ENCODE data around the gene TGM1.

Gene TGM1

DNA sequence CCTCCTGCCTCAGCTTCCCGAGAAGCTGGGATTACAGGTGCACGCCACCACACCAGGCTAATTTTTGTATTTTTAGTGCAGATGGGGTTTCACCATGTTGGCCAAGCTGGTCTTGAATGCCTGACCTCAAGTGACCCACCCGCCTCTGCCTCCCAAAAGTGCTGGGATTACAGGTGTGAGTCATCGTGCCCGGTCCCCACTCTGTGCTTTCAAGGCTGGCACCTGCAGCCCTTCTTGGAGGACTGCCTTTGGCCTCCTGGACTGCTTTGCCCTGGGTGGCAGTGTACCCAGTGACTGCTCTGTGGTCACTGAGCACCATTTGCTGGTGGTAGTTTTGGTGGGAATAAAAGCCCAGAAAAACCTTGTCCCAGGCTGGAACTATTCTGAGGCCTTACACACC, 24.0 kb upstream of the TGM1 start:
- Histone ChIP-seq H2AK5ac (ENCODE audit: low read length) (no peak overlapping the region), H3K18ac (ENCODE audit: low read length) (no peak overlapping the region), H3K27ac (ENCODE audit: low read depth, low read length) (no peak overlapping the region), H4K91ac (ENCODE audit: low read depth, low read length) (no peak overlapping the region), H3K4me3 (ENCODE audit: low read depth, low read length) (no peak overlapping the region), H3K14ac (ENCODE audit: low read length) (no peak overlapping the region), H3K4me1 (ENCODE audit: control insufficient read depth in 1 of 2, insufficient read depth in 2 of 2, low read length in 2 of 2) (peaks cover 0 to 4% of the 10 kb centered on the region in 2 experiments), H3K27me3 (ENCODE audit: insufficient read depth, low read length) (no peaks in the 10 kb centered on the region), H3K4ac (ENCODE audit: low read depth, low read length) (no peak overlapping the region), H3K4me2 (ENCODE audit: low read length) (no peak overlapping the region), H3K23ac (ENCODE audit: low read length) (no peak overlapping the region), H2BK120ac (ENCODE audit: insufficient read depth, low read length, poor library complexity) (no peak overlapping the region), H4K8ac (ENCODE audit: low read depth, low read length) (no peak overlapping the region), H3K79me2 (ENCODE audit: control insufficient read depth, insufficient read depth, low read length, poor library complexity) (no peaks in the 10 kb centered on the region), H3K36me3 (ENCODE audit: control insufficient read depth in 1 of 2, insufficient read depth in 2 of 2, low read length in 2 of 2) (peaks cover 20 to 27% of the 10 kb centered on the region in 2 experiments), H2BK12ac (ENCODE audit: low read length) (no peak overlapping the region), H3K9ac (ENCODE audit: low read length) (no peak overlapping the region), H2AFZ (ENCODE audit: insufficient read depth, low read length, poor library complexity) (no peak overlapping the region), H2BK5ac (ENCODE audit: low read depth, low read length, poor library complexity) (no peak overlapping the region), H3K79me1 (ENCODE audit: low read length) (no peaks in the 10 kb centered on the region), H4K12ac (ENCODE audit: low read depth, low read length) (no peak overlapping the region), H3K9me3 (ENCODE audit: insufficient read depth, low read depth, low read length) (no peaks in the 10 kb centered on the region)
- no CpG with 5 or more reads among the region's 5 CpGs for WGBS (ENCODE audit: extremely low coverage, insufficient coverage, insufficient read length)
- no peak for DNase-seq

- H3K27me3 ChIP-seq (ENCODE audit: insufficient read depth, low read length), result no peaks in the 10 kb centered on the region
- peaks cover 0 to 4% of the 10 kb centered on the region in 2 experiments for H3K4me1 ChIP-seq (ENCODE audit: control insufficient read depth in 1 of 2, insufficient read depth in 2 of 2, low read length in 2 of 2)
- no peak overlapping the region for H3K4me2 ChIP-seq (ENCODE audit: low read length)
- H3K14ac ChIP-seq (ENCODE audit: low read length), result no peak overlapping the region
- no peak overlapping the region for H3K27ac ChIP-seq (ENCODE audit: low read depth, low read length)
- H3K18ac ChIP-seq (ENCODE audit: low read length), result no peak overlapping the region
- peaks cover 7 to 12% of the 10 kb centered on the region in 2 experiments for H3K36me3 ChIP-seq (ENCODE audit: control insufficient read depth in 1 of 2, insufficient read depth in 2 of 2, low read length in 2 of 2)
- H2BK12ac ChIP-seq (ENCODE audit: low read length), result no peak overlapping the region
- no peak overlapping the region for H2BK5ac ChIP-seq (ENCODE audit: low read depth, low read length, poor library complexity)
- H4K8ac ChIP-seq (ENCODE audit: low read depth, low read length), result no peak overlapping the region
- H2AFZ ChIP-seq (ENCODE audit: insufficient read depth, low read length, poor library complexity), result no peak overlapping the region
- H3K9me3 ChIP-seq (ENCODE audit: insufficient read depth, low read depth, low read length), result no peaks in the 10 kb centered on the region
- no peak overlapping the region for H3K9ac ChIP-seq (ENCODE audit: low read length)
- DNase-seq, result peak in 1 of 2 donors; percentile 50
- no peak overlapping the region for H2AK5ac ChIP-seq (ENCODE audit: low read length)
- WGBS (ENCODE audit: extremely low coverage, insufficient coverage, insufficient read length), result no CpG with 5 or more reads among the region's 4 CpGs
- H4K91ac ChIP-seq (ENCODE audit: low read depth, low read length), result no peak overlapping the region
- no peak overlapping the region for H4K12ac ChIP-seq (ENCODE audit: low read depth, low read length)
- no peak overlapping the region for H3K4ac ChIP-seq (ENCODE audit: low read depth, low read length)
- H3K23ac ChIP-seq (ENCODE audit: low read length), result no peak overlapping the region
- no peaks in the 10 kb centered on the region for H3K79me2 ChIP-seq (ENCODE audit: control insufficient read depth, insufficient read depth, low read length, poor library complexity)
- H2BK120ac ChIP-seq (ENCODE audit: insufficient read depth, low read length, poor library complexity), result no peak overlapping the region
- no peaks in the 10 kb centered on the region for H3K79me1 ChIP-seq (ENCODE audit: low read length)
- no peak overlapping the region for H3K4me3 ChIP-seq (ENCODE audit: low read depth, low read length)
These were observed 22.4 kb upstream of the TGM1 start for GRCh38 chr14:24285351-24285750.

GRCh38 chr14:24284501-24285035, 21.6 kb upstream of the TGM1 start:
- no peak overlapping the region for H3K27ac ChIP-seq (ENCODE audit: low read depth, low read length)
- no peak overlapping the region for H2BK5ac ChIP-seq (ENCODE audit: low read depth, low read length, poor library complexity)
- H3K79me2 ChIP-seq (ENCODE audit: control insufficient read depth, insufficient read depth, low read length, poor library complexity), result no peaks in the 10 kb centered on the region
- no peak overlapping the region for H4K91ac ChIP-seq (ENCODE audit: low read depth, low read length)
- H4K8ac ChIP-seq (ENCODE audit: low read depth, low read length), result no peak overlapping the region
- no peak overlapping the region for H2AK5ac ChIP-seq (ENCODE audit: low read length)
- no peaks in the 10 kb centered on the region for H3K9me3 ChIP-seq (ENCODE audit: insufficient read depth, low read depth, low read length)
- no peak overlapping the region for H2BK120ac ChIP-seq (ENCODE audit: insufficient read depth, low read length, poor library complexity)
- H3K4ac ChIP-seq (ENCODE audit: low read depth, low read length), result no peak overlapping the region
- no peak overlapping the region for H4K12ac ChIP-seq (ENCODE audit: low read depth, low read length)
- no peak overlapping the region for H3K18ac ChIP-seq (ENCODE audit: low read length)
- H2BK12ac ChIP-seq (ENCODE audit: low read length), result no peak overlapping the region
- no peak overlapping the region for H3K4me2 ChIP-seq (ENCODE audit: low read length)
- no peak for DNase-seq
- no peaks in the 10 kb centered on the region for H3K27me3 ChIP-seq (ENCODE audit: insufficient read depth, low read length)
- H3K14ac ChIP-seq (ENCODE audit: low read length), result no peak overlapping the region
- peaks cover under 1 to 4% of the 10 kb centered on the region in 2 experiments for H3K36me3 ChIP-seq (ENCODE audit: control insufficient read depth in 1 of 2, insufficient read depth in 2 of 2, low read length in 2 of 2)
- peaks cover 0 to 4% of the 10 kb centered on the region in 2 experiments for H3K4me1 ChIP-seq (ENCODE audit: control insufficient read depth in 1 of 2, insufficient read depth in 2 of 2, low read length in 2 of 2)
- H3K23ac ChIP-seq (ENCODE audit: low read length), result no peak overlapping the region
- no peaks in the 10 kb centered on the region for H3K79me1 ChIP-seq (ENCODE audit: low read length)
- H3K9ac ChIP-seq (ENCODE audit: low read length), result no peak overlapping the region
- no peak overlapping the region for H3K4me3 ChIP-seq (ENCODE audit: low read depth, low read length)
- no peak overlapping the region for H2AFZ ChIP-seq (ENCODE audit: insufficient read depth, low read length, poor library complexity)
- WGBS (ENCODE audit: extremely low coverage, insufficient coverage, insufficient read length), result no CpG with 5 or more reads among the region's 11 CpGs

DNA sequence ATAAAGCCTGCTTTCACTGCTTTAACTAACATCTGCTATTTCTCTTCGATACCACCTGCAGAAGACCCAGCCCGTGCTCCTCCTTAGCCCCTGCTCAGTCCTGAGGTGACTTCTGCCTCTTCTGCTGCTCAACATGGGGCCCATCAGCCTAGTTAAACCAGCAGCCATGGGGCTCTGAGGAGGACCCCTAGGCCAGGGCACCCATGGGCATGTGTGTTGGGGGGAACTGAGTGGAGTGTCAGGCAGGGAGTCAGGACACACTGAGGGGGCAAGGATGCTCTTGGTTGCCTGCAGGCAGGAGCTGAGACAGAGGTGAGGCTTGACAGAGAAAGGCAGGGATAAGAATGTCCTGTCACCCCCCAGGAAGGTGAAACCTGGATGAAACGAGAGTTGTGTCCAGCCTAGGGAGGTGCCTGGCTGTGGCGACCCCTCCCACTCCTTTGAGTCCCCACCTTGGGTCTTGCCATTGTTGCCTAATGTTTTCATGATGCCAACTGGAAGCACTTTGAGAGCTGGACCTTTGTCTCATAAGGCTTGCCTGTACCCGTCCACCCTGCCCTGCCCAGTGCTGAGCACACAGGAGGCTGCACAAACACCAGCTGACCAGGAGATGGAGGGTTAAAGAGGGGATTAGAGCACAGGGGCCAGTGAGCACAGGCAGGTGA, 21.0 kb upstream of the TGM1 start:
- peaks cover 4 to 9% of the 10 kb centered on the region in 2 experiments for H3K4me1 ChIP-seq (ENCODE audit: control insufficient read depth in 1 of 2, insufficient read depth in 2 of 2, low read length in 2 of 2)
- no peak overlapping the region for H2AFZ ChIP-seq (ENCODE audit: insufficient read depth, low read length, poor library complexity)
- H3K18ac ChIP-seq (ENCODE audit: low read length), result no peak overlapping the region
- no peak overlapping the region for H2AK5ac ChIP-seq (ENCODE audit: low read length)
- no peak overlapping the region for H3K4me2 ChIP-seq (ENCODE audit: low read length)
- no peak overlapping the region for H2BK120ac ChIP-seq (ENCODE audit: insufficient read depth, low read length, poor library complexity)
- H4K8ac ChIP-seq (ENCODE audit: low read depth, low read length), result no peak overlapping the region
- no CpG with 5 or more reads among the region's 5 CpGs for WGBS (ENCODE audit: extremely low coverage, insufficient coverage, insufficient read length)
- no peak overlapping the region for H2BK12ac ChIP-seq (ENCODE audit: low read length)
- no peak overlapping the region for H4K12ac ChIP-seq (ENCODE audit: low read depth, low read length)
- no peaks in the 10 kb centered on the region for H3K36me3 ChIP-seq (ENCODE audit: control insufficient read depth in 1 of 2, insufficient read depth in 2 of 2, low read length in 2 of 2)
- H3K79me1 ChIP-seq (ENCODE audit: low read length), result no peaks in the 10 kb centered on the region
- DNase-seq, result no peak
- no peak overlapping the region for H3K4ac ChIP-seq (ENCODE audit: low read depth, low read length)
- H4K91ac ChIP-seq (ENCODE audit: low read depth, low read length), result no peak overlapping the region
- no peak overlapping the region for H2BK5ac ChIP-seq (ENCODE audit: low read depth, low read length, poor library complexity)
- no peaks in the 10 kb centered on the region for H3K79me2 ChIP-seq (ENCODE audit: control insufficient read depth, insufficient read depth, low read length, poor library complexity)
- H3K9ac ChIP-seq (ENCODE audit: low read length), result no peak overlapping the region
- no peak overlapping the region for H3K14ac ChIP-seq (ENCODE audit: low read length)
- no peak overlapping the region for H3K4me3 ChIP-seq (ENCODE audit: low read depth, low read length)
- H3K27me3 ChIP-seq (ENCODE audit: insufficient read depth, low read length), result no peaks in the 10 kb centered on the region
- H3K27ac ChIP-seq (ENCODE audit: low read depth, low read length), result no peak overlapping the region
- H3K9me3 ChIP-seq (ENCODE audit: insufficient read depth, low read depth, low read length), result no peaks in the 10 kb centered on the region
- no peak overlapping the region for H3K23ac ChIP-seq (ENCODE audit: low read length)

Data from trophoblast cell (in vitro differentiated cells and primary cell).